NCI-H1417 (cell line): ENCODE data around the gene VDAC2.
A peak's percentile ranks its signal among the peaks of the same experiment; 100 is the strongest.
"Not testable (repeated sequence)": the region's sequence is repeated elsewhere in the genome, so short reads cannot be mapped to it uniquely, and the experiment has no call there.

Experiments
- DNase-seq, 3 experiments: peaks; one replicate each; lab custom pipeline; 2025; lab: John Stamatoyannopoulos, UW

VDAC2 gene

DNA sequence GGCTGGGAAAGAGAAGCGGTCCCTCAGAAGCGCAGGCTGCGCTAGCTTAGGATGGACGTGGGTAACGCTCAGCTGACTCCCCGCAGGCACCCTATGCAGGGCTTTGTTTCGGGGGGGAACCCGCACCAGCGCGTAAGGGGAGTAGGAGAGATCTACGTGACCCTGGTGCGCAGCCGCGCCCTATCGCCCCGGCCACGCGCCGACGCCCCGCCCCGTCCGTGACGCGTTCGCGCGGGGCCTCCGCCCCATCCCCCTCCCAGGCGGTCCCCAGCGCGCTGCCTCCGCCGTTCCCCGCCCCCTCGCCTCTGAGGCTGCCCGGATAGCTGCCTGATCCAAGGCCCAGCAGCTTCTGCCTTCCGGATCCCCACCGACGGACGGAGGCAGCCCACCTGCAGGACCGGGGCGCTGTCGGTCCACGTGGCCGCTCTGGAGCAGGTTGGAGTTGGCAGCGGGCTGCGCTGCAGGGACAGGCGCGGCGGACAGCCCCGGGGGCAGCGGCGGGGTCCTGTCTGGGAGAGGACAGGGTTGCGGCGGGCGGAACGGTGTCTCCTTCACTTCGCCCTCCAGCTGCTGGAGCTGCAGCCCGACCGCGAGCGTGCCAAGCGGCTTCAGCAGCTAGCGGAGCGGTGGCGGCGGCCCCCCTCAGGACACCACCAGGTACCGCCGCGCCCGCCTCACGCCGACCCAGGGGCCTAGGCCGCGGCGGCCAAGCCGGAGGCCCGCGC, at the start of gene VDAC2:
Gene VDAC2, plus strand, starts transcription at position 515 of the 725 bp plus-strand sequence. CDS start 363 bp downstream, outside the sequence.
- DNase-seq: peak; percentile 86 to 93 (median 90)

DNA sequence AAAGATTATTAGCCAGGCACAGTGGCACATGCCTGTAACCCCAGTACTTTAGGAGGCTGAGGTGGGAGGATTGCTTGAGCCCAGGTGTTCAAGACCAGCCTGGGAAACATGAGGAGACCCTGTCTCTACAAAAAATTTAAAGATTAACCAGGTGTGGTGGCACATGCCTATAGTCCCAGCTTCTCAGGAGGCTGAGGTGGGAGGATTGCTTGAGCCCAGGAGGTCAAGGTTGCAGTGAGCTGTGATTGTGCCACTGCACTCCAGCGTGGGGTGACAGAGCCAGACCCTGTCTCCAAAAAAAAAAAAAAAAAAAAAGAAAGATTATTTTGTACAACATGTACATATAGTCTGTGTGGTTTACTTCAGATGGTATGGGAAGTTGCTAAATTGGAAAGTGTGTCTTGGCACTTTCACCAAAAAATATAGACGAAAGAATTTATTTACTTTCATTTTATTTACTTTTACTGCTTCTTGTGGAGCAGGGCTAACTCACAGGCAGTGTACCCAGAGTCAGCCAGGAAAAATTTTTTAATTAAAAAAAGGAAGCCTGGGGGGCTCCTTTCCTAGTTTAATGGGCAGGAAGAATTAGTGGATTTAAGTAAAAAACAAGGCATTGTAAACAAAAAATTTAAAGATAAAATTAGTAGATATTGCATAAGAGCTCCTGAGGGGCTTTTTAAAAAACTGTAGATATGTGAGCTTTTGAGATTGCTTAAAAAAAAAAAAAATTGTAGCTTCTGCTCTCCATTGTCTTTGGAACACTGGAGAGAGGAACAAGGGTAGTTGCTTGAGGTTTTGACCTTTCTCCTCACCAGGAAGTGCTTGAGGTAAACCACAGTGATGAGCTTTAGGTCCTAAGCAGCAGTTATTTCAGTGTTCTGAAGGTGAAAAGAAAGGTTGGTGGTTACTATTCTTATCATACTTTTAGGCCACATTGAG, 44.6 kb upstream of the VDAC2 start:
- DNase-seq: no peak

- DNase-seq: no peak
These were observed 44.0 kb upstream of the VDAC2 start for GRCh38 chr10:75166623-75166972.

- DNase-seq: no peak
These were observed 42.3 kb upstream of the VDAC2 start for GRCh38 chr10:75168275-75168674.

GRCh38 chr10:75170215-75170614, 40.4 kb upstream of the VDAC2 start:
- no peak for DNase-seq

DNA sequence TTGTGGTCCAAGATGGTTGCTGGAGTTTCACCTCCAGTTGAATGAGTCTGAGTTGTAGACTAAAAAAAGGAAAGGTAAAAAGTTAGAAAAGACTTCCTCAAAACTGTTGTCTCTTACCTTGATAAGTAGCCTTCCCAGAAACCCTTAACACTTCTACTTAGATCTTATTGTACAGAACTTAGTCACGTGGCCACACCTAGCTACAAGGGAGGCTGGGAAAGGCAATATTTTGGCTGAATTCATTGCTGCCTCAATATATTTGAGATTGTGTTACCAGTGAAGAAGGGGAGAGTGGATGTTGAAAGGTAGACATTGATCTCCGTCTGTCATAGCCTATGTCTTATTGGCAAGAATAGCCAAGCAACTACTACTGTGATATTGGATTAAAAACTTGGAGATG, 35.5 kb upstream of the VDAC2 start:
- no peak for DNase-seq

- DNase-seq: no peak
These were observed 34.5 kb upstream of the VDAC2 start for GRCh38 chr10:75176046-75176445.

DNA sequence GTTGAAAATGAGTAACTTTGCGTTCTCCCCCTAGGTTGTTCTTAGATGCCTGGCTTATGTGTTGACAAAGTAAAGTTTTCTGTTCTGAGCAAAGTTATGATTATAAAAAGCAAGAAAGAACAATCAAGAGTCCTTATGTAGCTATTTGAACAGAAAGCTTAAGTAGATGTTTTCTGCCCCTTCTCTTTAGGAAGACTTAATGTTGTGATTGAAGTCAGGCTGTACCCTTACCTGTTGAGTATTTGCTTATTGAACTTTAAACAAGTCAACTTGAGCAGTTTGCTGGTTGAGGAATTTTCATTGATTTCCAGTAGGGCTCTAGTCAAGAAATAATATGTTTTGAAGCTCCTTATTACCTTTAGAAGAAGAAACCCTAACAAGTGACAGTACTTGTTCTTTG, 33.9 kb upstream of the VDAC2 start:
- DNase-seq: no peak

- DNase-seq: no peak
These were observed 30.9 kb upstream of the VDAC2 start for GRCh38 chr10:75179657-75180177.

DNA sequence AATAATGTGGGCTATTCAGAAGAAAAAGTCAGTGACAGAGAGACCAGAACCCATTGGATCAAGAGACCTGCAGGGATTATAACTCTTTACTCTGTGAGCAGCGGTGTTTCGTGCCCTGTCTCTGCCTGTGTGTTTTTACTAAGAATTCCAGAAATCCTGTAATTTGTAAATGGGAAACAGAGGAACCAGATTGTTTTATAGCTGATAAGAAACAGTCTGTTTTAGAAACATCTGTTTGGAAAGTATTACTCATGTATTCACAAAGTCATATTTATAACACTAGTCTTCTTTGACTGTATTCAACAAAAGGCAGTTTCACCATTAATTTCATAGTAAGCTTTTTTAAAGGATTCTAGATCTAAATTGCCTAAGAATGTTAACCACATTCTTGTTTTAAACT, 30.0 kb upstream of the VDAC2 start:
- no peak for DNase-seq

DNA sequence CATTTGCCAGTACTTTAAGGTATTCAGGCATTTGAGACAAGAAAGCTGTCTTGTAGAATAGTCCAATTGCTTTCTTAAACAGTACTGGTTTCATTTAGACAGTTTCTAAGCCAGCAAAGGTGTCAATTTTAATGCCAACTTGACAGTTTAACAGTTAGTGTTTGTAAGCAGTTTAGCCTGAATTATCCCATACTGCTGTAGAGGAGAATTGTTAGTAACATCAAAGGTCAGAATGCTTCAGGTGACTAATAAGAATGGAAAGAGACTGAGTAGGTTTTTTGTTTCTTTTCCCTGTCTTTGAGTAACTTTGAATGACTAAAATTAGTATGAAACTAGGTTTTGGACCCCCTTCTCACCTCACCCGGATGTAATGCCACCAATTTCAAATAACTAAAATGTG, 29.5 kb upstream of the VDAC2 start:
- no peak for DNase-seq

- DNase-seq: no peak
These were observed 24.3 kb upstream of the VDAC2 start for GRCh38 chr10:75186310-75186709.

DNA sequence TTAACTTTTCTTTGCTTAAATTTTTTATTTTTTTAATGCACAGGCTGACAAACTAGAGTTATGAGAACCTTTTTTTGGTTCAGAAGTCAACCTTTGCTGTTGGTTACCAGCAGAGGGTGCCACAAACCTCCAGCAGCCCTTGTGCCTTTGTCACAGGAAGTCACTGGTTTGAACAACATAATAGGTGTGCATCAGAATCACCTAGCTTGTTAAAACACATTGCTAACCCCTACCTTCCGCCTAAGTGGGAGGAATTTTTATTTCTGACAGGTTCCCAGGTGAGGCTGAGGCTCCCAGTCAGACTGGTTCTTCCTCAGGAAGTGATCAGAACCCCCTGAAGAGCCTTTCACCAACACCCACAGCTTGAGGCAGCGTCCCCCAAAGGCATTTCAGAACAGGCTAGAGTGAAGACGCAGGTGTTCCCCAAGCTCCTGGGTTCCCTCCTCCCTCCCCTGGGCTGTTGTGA, 22.6 kb upstream of the VDAC2 start:
- peak; percentile 1 to 58 (median 26) for DNase-seq

GRCh38 chr10:75188522-75188921, 22.1 kb upstream of the VDAC2 start:
- DNase-seq: not testable (repeated sequence)

DNA sequence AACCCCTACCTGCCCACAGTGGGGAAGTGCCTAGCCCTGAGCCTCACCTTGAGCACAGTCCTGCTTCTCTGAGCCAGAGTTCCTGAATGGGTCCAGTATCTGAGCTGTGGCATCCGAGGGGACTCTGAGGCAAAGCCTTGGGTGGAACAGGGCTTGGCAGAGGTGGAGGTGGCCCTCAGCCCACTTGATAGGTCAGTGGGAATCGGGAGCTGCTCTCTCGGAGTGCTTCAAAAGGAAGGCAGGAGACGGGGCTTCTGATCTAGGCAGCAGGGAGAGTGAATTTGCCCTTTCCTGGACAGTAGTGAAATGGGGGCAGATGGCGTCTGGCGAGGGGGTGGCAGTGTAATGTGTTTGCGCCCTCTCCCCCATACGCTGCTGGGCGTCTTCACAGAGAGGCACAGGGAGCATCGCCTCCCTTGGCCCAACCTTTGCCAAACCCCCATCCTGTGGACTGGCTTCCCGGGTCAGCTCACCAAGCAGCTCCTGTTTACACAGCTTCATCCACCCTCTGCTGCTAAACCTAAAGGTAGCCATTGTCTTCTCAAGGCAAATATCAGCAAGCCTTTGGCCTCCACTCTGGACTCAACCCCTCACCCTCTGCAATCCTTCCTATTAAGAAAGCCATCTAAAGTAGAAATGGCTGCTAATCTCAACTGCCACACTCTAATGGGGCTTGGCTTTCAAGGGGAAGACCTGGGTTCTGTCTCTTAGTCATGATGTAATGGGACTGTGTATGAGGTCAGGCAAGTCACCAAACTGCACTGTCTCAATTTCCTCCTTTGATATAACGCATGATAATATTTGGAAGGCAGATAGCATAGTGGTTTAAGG, 21.1 kb upstream of the VDAC2 start:
- no peak for DNase-seq

GRCh38 chr10:75191821-75192568, 18.6 kb upstream of the VDAC2 start:
- DNase-seq: no peak

GRCh38 chr10:75194625-75195024, 16.0 kb upstream of the VDAC2 start:
- DNase-seq: not testable (repeated sequence)

GRCh38 chr10:75195035-75195763, 15.4 kb upstream of the VDAC2 start:
- no peak for DNase-seq

DNA sequence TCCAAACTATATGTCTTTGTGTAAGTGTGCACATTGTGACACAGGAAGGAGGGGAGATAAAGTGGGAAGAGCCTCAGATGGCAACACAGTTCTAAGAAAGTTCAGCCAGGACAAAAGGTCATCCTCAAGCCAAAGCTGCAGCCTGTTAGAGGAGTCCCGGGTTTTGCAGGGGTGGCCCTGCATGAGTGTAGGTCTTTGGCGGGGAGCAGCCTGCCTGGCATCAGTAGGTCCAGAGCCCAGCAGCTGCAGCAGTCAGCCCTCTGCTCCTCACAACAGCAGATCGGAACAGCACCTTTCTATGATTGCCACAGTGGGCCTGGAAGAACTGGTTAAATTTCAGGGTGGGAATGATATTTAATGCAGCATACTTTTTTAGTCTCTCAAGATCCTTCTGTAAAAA, 13.5 kb upstream of the VDAC2 start:
- no peak for DNase-seq

GRCh38 chr10:75197906-75198305, 12.7 kb upstream of the VDAC2 start:
- no peak for DNase-seq
